Measurements from ENCODE around the gene ANKRD52.

Gene ANKRD52

GRCh38 chr12:56212361-56212760, 45.8 kb downstream of the ANKRD52 start:
- H3K27ac ChIP-seq: no peak overlapping the region
- H3K36me3 ChIP-seq (ENCODE audit: control insufficient read depth, insufficient read depth, low read length): no peaks in the 10 kb centered on the region
- H3K4me1 ChIP-seq: peaks cover 4% of the 10 kb centered on the region
- TF ChIP-seq, protein P1, sequence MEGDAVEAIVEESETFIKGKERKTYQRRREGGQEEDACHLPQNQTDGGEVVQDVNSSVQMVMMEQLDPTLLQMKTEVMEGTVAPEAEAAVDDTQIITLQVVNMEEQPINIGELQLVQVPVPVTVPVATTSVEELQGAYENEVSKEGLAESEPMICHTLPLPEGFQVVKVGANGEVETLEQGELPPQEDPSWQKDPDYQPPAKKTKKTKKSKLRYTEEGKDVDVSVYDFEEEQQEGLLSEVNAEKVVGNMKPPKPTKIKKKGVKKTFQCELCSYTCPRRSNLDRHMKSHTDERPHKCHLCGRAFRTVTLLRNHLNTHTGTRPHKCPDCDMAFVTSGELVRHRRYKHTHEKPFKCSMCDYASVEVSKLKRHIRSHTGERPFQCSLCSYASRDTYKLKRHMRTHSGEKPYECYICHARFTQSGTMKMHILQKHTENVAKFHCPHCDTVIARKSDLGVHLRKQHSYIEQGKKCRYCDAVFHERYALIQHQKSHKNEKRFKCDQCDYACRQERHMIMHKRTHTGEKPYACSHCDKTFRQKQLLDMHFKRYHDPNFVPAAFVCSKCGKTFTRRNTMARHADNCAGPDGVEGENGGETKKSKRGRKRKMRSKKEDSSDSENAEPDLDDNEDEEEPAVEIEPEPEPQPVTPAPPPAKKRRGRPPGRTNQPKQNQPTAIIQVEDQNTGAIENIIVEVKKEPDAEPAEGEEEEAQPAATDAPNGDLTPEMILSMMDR (IDR thresholded peaks at IDR 0.05): no peak
- H2AFZ ChIP-seq: no peak overlapping the region
- no peak overlapping the region for H3K4me3 ChIP-seq (ENCODE audit: low read depth, low read length)
- no peak overlapping the region for H3K4me2 ChIP-seq (ENCODE audit: low read length)
- H3K27me3 ChIP-seq (ENCODE audit: control insufficient read depth, insufficient read depth, low read length): no peaks in the 10 kb centered on the region
- no peak overlapping the region for H3K9ac ChIP-seq
- no peaks in the 10 kb centered on the region for H3K9me3 ChIP-seq (ENCODE audit: control insufficient read depth, low read length)
- H3K79me2 ChIP-seq: peaks cover 19% of the 10 kb centered on the region

- Histone ChIP-seq H3K36me3 (ENCODE audit: control insufficient read depth, insufficient read depth, low read length) (no peaks in the 10 kb centered on the region), H3K9me3 (ENCODE audit: control insufficient read depth, low read length) (no peaks in the 10 kb centered on the region), H3K27me3 (ENCODE audit: control insufficient read depth, insufficient read depth, low read length) (no peaks in the 10 kb centered on the region), H2AFZ (no peak overlapping the region), H3K4me3 (ENCODE audit: low read depth, low read length) (no peak overlapping the region), H3K9ac (no peak overlapping the region), H3K4me2 (ENCODE audit: low read length) (no peak overlapping the region), H3K79me2 (peaks cover 3% of the 10 kb centered on the region), H3K27ac (no peak overlapping the region), H3K4me1 (no peaks in the 10 kb centered on the region)
- TF ChIP-seq, protein P1 (IDR thresholded peaks at IDR 0.05): no peak
Measured at GRCh38 chr12:56208006-56208405, 50.2 kb downstream of the ANKRD52 start.

- Histone ChIP-seq H3K4me1 (no peaks in the 10 kb centered on the region), H3K4me2 (ENCODE audit: low read length) (no peak overlapping the region), H3K9me3 (ENCODE audit: control insufficient read depth, low read length) (no peaks in the 10 kb centered on the region), H3K36me3 (ENCODE audit: control insufficient read depth, insufficient read depth, low read length) (no peaks in the 10 kb centered on the region), H3K4me3 (ENCODE audit: low read depth, low read length) (no peak overlapping the region), H2AFZ (no peak overlapping the region), H3K79me2 (no peaks in the 10 kb centered on the region), H3K27ac (no peak overlapping the region), H3K27me3 (ENCODE audit: control insufficient read depth, insufficient read depth, low read length) (no peaks in the 10 kb centered on the region), H3K9ac (no peak overlapping the region)
- TF ChIP-seq, protein P1 (IDR thresholded peaks at IDR 0.05): peak; percentile 63
Measured at GRCh38 chr12:56206452-56207166, 51.6 kb downstream of the ANKRD52 start.

DNA sequence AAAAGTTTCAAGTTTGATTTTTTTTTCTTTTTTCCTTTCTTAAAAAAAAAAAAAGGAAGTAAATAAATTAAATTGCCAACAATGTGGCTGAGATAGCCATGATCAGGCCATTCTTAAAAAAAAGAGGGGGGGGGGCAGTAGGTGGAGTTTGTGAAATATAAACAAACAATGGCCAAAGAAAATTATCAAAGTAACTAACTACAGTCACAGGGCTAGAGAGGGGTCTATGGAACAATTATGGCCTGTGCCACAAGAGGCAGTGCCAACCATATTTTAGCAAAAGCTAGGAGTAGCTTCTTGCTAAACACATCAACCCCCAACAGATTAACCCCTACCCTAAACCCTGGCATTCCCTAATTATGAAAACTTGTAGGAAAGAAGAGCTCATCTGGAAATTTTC, 52.7 kb downstream of the ANKRD52 start:
- Histone ChIP-seq H3K9ac (no peak overlapping the region), H3K27ac (no peak overlapping the region), H3K79me2 (no peaks in the 10 kb centered on the region)

More for the DNA sequence above, 52.7 kb downstream of the ANKRD52 start:
- H3K27me3 ChIP-seq (ENCODE audit: control insufficient read depth, insufficient read depth, low read length): no peaks in the 10 kb centered on the region
- no peak overlapping the region for H2AFZ ChIP-seq
- H3K36me3 ChIP-seq (ENCODE audit: control insufficient read depth, insufficient read depth, low read length): no peaks in the 10 kb centered on the region
- no peak overlapping the region for H3K4me3 ChIP-seq (ENCODE audit: low read depth, low read length)
- H3K4me2 ChIP-seq (ENCODE audit: low read length): no peak overlapping the region
- H3K9me3 ChIP-seq (ENCODE audit: control insufficient read depth, low read length): no peaks in the 10 kb centered on the region
- no peaks in the 10 kb centered on the region for H3K4me1 ChIP-seq
- TF ChIP-seq, protein P1 (IDR thresholded peaks at IDR 0.05): no peak

Measured in parathyroid adenoma (tissue), 2 donors.